ENCODE data around the gene ITGA1. TPM values are rescaled to one million over a fixed set of nuclear protein-coding genes. Genes with fewer than 3 reads are reported as not detected.

The ITGA1 gene
- total and polyA plus RNA-seq, 2 of the 13 experiments (the other 11 are each of a cell fraction or from before 2014, with no cell fraction given): 23.1 to 28.6 TPM

GRCh38 chr5:52880541-52880940, 92.8 kb downstream of the ITGA1 start (continued):
- TF ChIP-seq ZNF646 (CRISPR knock-in tag; IDR thresholded peaks at IDR 0.05) (no peak), BRF2 (CRISPR knock-in tag; IDR thresholded peaks at IDR 0.05) (no peak), SRY (CRISPR knock-in tag; IDR thresholded peaks at IDR 0.05) (no peak), ATF7-NPFF (CRISPR knock-in tag; IDR thresholded peaks at IDR 0.05; ENCODE audit: low read depth) (no peak), AKNA (CRISPR knock-in tag; IDR thresholded peaks at IDR 0.05; ENCODE audit: borderline replicate concordance) (no peak), PLRG1 (conservative IDR thresholded peaks at IDR 0.05) (no peak)

Data from HepG2 (cell line).